Measurements from ENCODE around the gene RAB3C. TPM values are rescaled to one million over a fixed set of nuclear protein-coding genes. Genes with fewer than 3 reads are reported as not detected.

The RAB3C gene
- total RNA-seq, 1 experiment from 2014 or later: 0.24 TPM

DNA sequence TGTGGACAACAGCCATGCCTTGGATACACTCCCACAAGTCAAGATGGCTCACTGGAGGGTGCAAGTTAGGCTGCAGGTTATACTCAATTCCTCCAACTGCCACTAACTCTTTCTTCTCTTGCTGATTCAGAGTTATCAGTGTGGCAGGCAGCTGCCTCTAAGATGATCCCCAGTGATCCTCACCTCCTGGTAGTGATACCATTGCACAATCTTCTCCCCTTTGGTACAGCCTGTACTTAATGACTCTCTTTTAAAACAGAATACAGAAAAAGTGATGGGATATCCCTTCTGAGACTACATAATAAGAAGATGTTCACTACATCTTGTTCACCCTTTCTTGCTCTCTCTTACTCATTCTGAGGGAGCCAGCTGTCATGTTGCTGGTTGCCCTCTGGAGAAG, 323.1 kb downstream of the RAB3C start:
- in situ Hi-C loops (cut with HindIII; ENCODE audit: low pct_unique_long_range_greater_than_20kb, low sequenced_read_pairs): no loop called here
- no peak for DNase-seq (ENCODE audit: low read depth, low spot score)

Other genes with a start within 250 kb of the RAB3C start
- gene PLK2, start 123.0 kb upstream of the RAB3C start, total RNA-seq (2014; rRNA removed; shearing (Covaris generic)): 125 and 156 TPM in 2 replicates
- gene GAPT, start 91.6 kb upstream of the RAB3C start, total RNA-seq (2014; rRNA removed; shearing (Covaris generic)): not detected in 2 replicates

All from SK-MEL-5 (cell line).